PC-3 (cell line): ENCODE data around the gene KIF9. TPM values are rescaled to one million over a fixed set of nuclear protein-coding genes. Genes with fewer than 3 reads are reported as not detected.
"Not testable (repeated sequence)": the region's sequence is repeated elsewhere in the genome, so short reads cannot be mapped to it uniquely, and the experiment has no call there.

ENCODE experiments used
- ATAC-seq: fragments of 200-7000 bp; cut with Tn5 transposase; 2 replicates; pipeline ENCODE4 v1.9.1; 2020; ENCODE audit warnings: mild to moderate bottlenecking, moderate library complexity
- BruUV-seq: library from RNA; stranded (reverse); fragments of 400-500 nt; replicated peaks from 2 replicates; lab custom pipeline; 2021; lab: Mats Ljungman, UMichigan
- CTCF ChIA-PET: fragments of 300-600 bp; sonication (Branson Sonifier 250); formaldehyde crosslinking; loops from one replicate; lab custom pipeline; 2022; ENCODE audit warnings: antibody characterized with exemption; lab: Charles Lee
- POLR2A ChIA-PET: fragments of 300-600 bp; sonication (Branson Sonifier 250); formaldehyde crosslinking; loops from one replicate; lab custom pipeline; 2022; ENCODE audit warnings: antibody characterized with exemption; ENCODE audit not compliant: unreplicated experiment; lab: Charles Lee
- DNase-seq: peaks from one replicate; pipeline ENCODE4 v3.0.0-alpha.2; 2015
- H2AFZ ChIP-seq: fragments of 300-600 bp; sonication (generic); 2 replicates; pipeline ENCODE4 v1.6.0; 2016; ENCODE audit warnings: antibody characterized with exemption, low read length
- H3F3A ChIP-seq: fragments of 300-600 bp; sonication (generic); one replicate; pipeline ENCODE4 v1.6.0; 2017; ENCODE audit warnings: antibody characterized with exemption, low read length, control low read depth, mild to moderate bottlenecking; ENCODE audit not compliant: unreplicated experiment
- H3K27ac ChIP-seq: fragments of 300-600 bp; sonication (generic); 2 replicates; pipeline ENCODE4 v1.5.1; 2016; ENCODE audit warnings: mild to moderate bottlenecking, low read length
- H3K27me3 ChIP-seq: fragments of 300-600 bp; sonication (generic); 2 replicates; pipeline ENCODE4 v1.6.1; 2016; ENCODE audit warnings: low read length, mixed read lengths
- H3K36me3 ChIP-seq: fragments of 300-600 bp; sonication (generic); 2 replicates; pipeline ENCODE4 v1.6.1; 2016; ENCODE audit warnings: low read depth, mixed run types, low read length, mixed read lengths
- H3K4me1 ChIP-seq: fragments of 300-600 bp; sonication (generic); 2 replicates; pipeline ENCODE4 v1.5.1; 2016; ENCODE audit warnings: low read length; ENCODE audit not compliant: insufficient read depth
- H3K4me2 ChIP-seq: fragments of 300-600 bp; sonication (generic); 2 replicates; pipeline ENCODE4 v1.6.0; 2016; ENCODE audit warnings: low read length
- H3K4me3 ChIP-seq: fragments of 300-600 bp; sonication (generic); 2 replicates; pipeline ENCODE4 v1.5.1; 2016; ENCODE audit warnings: mild to moderate bottlenecking, low read length, mixed read lengths
- H3K79me2 ChIP-seq: fragments of 300-600 bp; sonication (generic); 2 replicates; pipeline ENCODE4 v1.6.1; 2017; ENCODE audit warnings: low read length, mixed read lengths
- H3K9ac ChIP-seq: fragments of 300-600 bp; sonication (generic); 2 replicates; pipeline ENCODE4 v1.6.0; 2016; ENCODE audit warnings: mild to moderate bottlenecking, low read length
- H3K9me2 ChIP-seq: fragments of 300-600 bp; sonication (generic); replicated peaks from 2 replicates; pipeline ENCODE4 v1.6.1; 2016; ENCODE audit warnings: mixed run types, low read length, mixed read lengths
- H3K9me3 ChIP-seq: fragments of 300-600 bp; sonication (generic); 2 replicates; pipeline ENCODE4 v1.6.1; 2016; ENCODE audit warnings: low read length, mixed read lengths
- H4K20me1 ChIP-seq: fragments of 300-600 bp; sonication (generic); 2 replicates; pipeline ENCODE4 v1.6.1; 2016; ENCODE audit warnings: low read length, mixed read lengths
- CTCF ChIP-seq: fragments of 300-600 bp; sonication (generic); conservative IDR thresholded peaks from 2 replicates; pipeline ENCODE4 v1.5.1; 2017; ENCODE audit warnings: antibody characterized with exemption, low read depth, mild to moderate bottlenecking, low read length
- EZH2 ChIP-seq: fragments of 300-600 bp; sonication (generic); IDR thresholded peaks from one replicate; pipeline ENCODE4 v1.6.1; 2017; ENCODE audit warnings: antibody characterized with exemption, mild to moderate bottlenecking, low read length; ENCODE audit not compliant: unreplicated experiment
- EZH2phosphoT487 ChIP-seq: fragments of 300-600 bp; sonication (generic); IDR thresholded peaks from 2 replicates; pipeline ENCODE4 v1.6.1; 2018; ENCODE audit warnings: mild to moderate bottlenecking, antibody characterized with exemption, low read length, borderline replicate concordance
- intact Hi-C: fragments of 100-400 bp; cut with micrococcal nuclease; formaldehyde crosslinking; loops from 2 replicates; pipeline ENCODE4 v1.9.0; 2023
- total RNA-seq: library from RNA; depleted of rRNA; stranded (reverse); fragments of >200 nt; gene quantifications from 2 replicates; pipeline ENCODE4 v1.2.3, GENCODE V29; 2014

KIF9 gene
- total RNA-seq, 1 experiment from 2014 or later: 22.7 TPM

GRCh38 chr3:47221798-47222197, 60.8 kb downstream of the KIF9 start:
- intact Hi-C loops: no loop called here
- DNase-seq (no peak), ATAC-seq (no peak)
- H3K4me1 ChIP-seq: no peaks in the 10 kb centered on the region
- no peaks in the 10 kb centered on the region for H3K36me3 ChIP-seq
- ChIA-PET CTCF (no interaction called here), POLR2A (interaction anchor here (0.6 kb wide), 1 partner anchor 602 kb away, joined by 3 read pairs; no protein-coding TSS in a partner anchor)
- no peaks in the 10 kb centered on the region for H3K9me3 ChIP-seq
- no peak overlapping the region for H3K4me2 ChIP-seq
- no peaks in the 10 kb centered on the region for H3K27me3 ChIP-seq
- BruUV-seq: no TSS peak
- no peaks in the 10 kb centered on the region for H3K79me2 ChIP-seq
- no peak overlapping the region for H3K4me3 ChIP-seq
- TF ChIP-seq EZH2phosphoT487 (no peak), CTCF (no peak), EZH2 (no peak)
- H3K9ac ChIP-seq: no peak overlapping the region
- no peaks in the 10 kb centered on the region for H4K20me1 ChIP-seq
- no peaks in the 10 kb centered on the region for H3F3A ChIP-seq
- H3K27ac ChIP-seq: no peak overlapping the region
- no peaks in the 10 kb centered on the region for H3K9me2 ChIP-seq
- H2AFZ ChIP-seq: no peak overlapping the region

DNA sequence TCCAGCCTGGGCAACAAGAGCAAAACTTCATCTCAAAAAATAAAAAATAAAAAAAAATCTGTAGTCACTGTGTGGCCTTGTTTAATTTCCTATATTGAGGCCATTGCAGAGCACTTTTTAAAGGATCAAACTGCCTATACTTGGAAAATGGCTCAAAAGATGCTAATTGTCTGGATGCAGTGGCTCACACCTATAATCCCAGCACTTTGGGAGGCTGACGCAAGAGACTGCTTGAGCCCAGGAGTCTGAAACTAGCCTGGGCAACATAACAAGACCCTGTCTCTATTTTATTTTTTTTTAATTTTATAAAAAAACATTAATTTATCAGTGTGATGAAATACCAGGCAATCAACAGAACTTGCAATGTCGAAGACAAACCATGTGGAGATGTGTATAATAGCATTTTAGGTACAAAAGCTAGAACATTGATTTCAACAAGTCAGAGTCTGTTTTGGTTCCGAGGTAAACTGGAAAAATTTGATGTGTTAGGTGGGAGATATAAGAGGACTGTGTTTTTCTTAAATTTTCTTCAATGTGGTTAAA, 71.7 kb downstream of the KIF9 start:
- Histone ChIP-seq H3K27ac (no peak overlapping the region), H3F3A (no peaks in the 10 kb centered on the region), H3K4me3 (no peak overlapping the region), H3K27me3 (no peaks in the 10 kb centered on the region), H3K9ac (no peak overlapping the region), H4K20me1 (no peaks in the 10 kb centered on the region), H3K36me3 (no peaks in the 10 kb centered on the region), H3K4me2 (no peak overlapping the region), H3K9me2 (no peaks in the 10 kb centered on the region), H3K9me3 (no peaks in the 10 kb centered on the region), H3K4me1 (no peaks in the 10 kb centered on the region), H2AFZ (no peak overlapping the region), H3K79me2 (no peaks in the 10 kb centered on the region)
- TF ChIP-seq EZH2: no peak
- DNase-seq (no peak), ATAC-seq (no peak)
- POLR2A ChIA-PET: no interaction called here
- no TSS peak for BruUV-seq
- intact Hi-C loops: no loop called here
- CTCF ChIA-PET: no interaction called here

- H3K27me3 ChIP-seq, intact Hi-C loops, H3F3A ChIP-seq, H3K9me2 ChIP-seq, H3K79me2 ChIP-seq, H3K4me3 ChIP-seq, BruUV-seq, H3K9me3 ChIP-seq, H3K36me3 ChIP-seq, CTCF ChIA-PET, H3K4me1 ChIP-seq, H3K4me2 ChIP-seq, H3K9ac ChIP-seq, DNase-seq, H2AFZ ChIP-seq, H4K20me1 ChIP-seq, ATAC-seq, H3K27ac ChIP-seq: not testable (repeated sequence)
- POLR2A ChIA-PET: interaction anchor here (0.8 kb wide), 1 partner anchor 54 kb away, joined by 14 read pairs; no protein-coding TSS in a partner anchor
Observed at GRCh38 chr3:47206022-47206421, 76.6 kb downstream of the KIF9 start.

DNA sequence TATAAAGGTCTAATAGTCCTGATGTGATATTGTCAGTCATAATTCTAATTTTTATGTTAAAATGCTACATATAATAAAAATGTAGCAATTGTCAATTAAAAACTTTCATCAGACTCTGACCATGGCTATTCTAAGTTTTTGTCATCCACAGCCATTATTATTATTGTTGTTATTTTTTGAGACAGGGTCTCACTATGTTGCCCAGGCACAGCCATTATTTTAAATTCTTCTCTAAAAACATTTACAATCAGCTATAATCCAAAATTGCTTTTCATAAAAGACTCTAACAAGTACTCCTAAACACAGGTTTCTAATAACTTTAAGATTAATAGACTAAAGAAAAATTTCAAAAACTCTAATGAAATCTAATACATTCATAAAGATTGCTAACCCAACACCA, 77.7 kb downstream of the KIF9 start:
- ChIA-PET CTCF (no interaction called here), POLR2A (no interaction called here)
- Histone ChIP-seq H3K9me2 (no peaks in the 10 kb centered on the region), H4K20me1 (no peaks in the 10 kb centered on the region), H3F3A (no peaks in the 10 kb centered on the region), H3K27me3 (no peaks in the 10 kb centered on the region), H3K9ac (no peak overlapping the region), H3K9me3 (no peaks in the 10 kb centered on the region), H2AFZ (no peak overlapping the region), H3K4me3 (no peak overlapping the region), H3K4me1 (no peaks in the 10 kb centered on the region), H3K36me3 (no peaks in the 10 kb centered on the region), H3K4me2 (no peak overlapping the region), H3K27ac (no peak overlapping the region), H3K79me2 (no peaks in the 10 kb centered on the region)
- TF ChIP-seq EZH2 (no peak), EZH2phosphoT487 (no peak), CTCF (no peak)
- no TSS peak for BruUV-seq
- intact Hi-C loops: no loop called here
- DNase-seq (no peak), ATAC-seq (no peak)
